ENCODE data around the gene POU2F1. TPM values are rescaled to one million over a fixed set of nuclear protein-coding genes. Genes with fewer than 3 reads are reported as not detected.

The POU2F1 gene
- total RNA-seq, 1 experiment from 2014 or later, result 25.0 TPM

DNA sequence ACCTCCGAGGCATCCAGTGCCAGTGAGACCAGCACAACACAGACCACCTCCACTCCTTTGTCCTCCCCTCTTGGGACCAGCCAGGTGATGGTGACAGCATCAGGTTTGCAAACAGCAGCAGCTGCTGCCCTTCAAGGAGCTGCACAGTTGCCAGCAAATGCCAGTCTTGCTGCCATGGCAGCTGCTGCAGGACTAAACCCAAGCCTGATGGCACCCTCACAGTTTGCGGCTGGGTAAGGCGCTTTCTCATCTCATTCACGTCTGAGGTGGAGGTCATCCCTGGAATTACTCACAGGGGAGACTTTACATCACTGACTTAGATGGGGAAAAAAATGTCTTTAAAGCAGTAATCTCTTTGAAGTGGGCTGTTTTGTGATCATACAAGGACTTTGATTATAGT lies 191.4 kb downstream of the POU2F1 start:
- no TSS peak for BruUV-seq (replicated peaks)
- CTCF ChIA-PET, result no interaction called here

DNA sequence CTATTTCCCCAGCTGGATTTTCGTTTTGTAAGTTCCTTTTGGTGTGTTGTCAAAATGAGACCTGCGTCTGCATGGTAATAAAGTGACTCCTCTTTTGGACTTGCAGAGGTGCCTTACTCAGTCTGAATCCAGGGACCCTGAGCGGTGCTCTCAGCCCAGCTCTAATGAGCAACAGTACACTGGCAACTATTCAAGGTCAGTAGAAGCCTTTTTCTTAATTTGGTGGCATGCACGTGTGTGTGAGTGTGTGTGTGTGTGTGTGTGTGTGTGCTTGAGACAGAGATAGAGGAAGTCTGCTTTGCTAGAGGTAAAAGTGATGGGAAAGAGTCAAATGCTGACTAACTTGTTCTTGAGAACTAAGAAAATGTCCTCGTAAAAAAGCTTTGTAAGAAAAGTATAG lies 192.2 kb downstream of the POU2F1 start:
- DNase-seq (ENCODE audit: low spot score), result no peak
- Histone ChIP-seq H3K27ac (ENCODE audit: low read depth, low read length, poor library complexity, severe bottlenecking) (no peak overlapping the region), H3K4me1 (ENCODE audit: insufficient read depth, low read length, poor library complexity, severe bottlenecking) (peaks cover 2% of the 10 kb centered on the region), H3K4me3 (ENCODE audit: low read depth, low read length, poor library complexity, severe bottlenecking) (no peak overlapping the region), H3K9me3 (ENCODE audit: low read depth, low read length, poor library complexity, severe bottlenecking) (no peaks in the 10 kb centered on the region), H3K27me3 (replicated peaks; ENCODE audit: insufficient read depth, low read depth, low read length, poor library complexity) (no peaks in the 10 kb centered on the region), H3K36me3 (ENCODE audit: insufficient read depth, low read length, poor library complexity, severe bottlenecking) (peaks cover 4% of the 10 kb centered on the region)
- ChIA-PET POLR2A (ENCODE audit: low non-redundant PET) (no interaction called here), CTCF (no interaction called here)
- intact Hi-C loops (cut with micrococcal nuclease; ENCODE audit: unreplicated experiment), result no loop called here
- TF ChIP-seq, protein P1, sequence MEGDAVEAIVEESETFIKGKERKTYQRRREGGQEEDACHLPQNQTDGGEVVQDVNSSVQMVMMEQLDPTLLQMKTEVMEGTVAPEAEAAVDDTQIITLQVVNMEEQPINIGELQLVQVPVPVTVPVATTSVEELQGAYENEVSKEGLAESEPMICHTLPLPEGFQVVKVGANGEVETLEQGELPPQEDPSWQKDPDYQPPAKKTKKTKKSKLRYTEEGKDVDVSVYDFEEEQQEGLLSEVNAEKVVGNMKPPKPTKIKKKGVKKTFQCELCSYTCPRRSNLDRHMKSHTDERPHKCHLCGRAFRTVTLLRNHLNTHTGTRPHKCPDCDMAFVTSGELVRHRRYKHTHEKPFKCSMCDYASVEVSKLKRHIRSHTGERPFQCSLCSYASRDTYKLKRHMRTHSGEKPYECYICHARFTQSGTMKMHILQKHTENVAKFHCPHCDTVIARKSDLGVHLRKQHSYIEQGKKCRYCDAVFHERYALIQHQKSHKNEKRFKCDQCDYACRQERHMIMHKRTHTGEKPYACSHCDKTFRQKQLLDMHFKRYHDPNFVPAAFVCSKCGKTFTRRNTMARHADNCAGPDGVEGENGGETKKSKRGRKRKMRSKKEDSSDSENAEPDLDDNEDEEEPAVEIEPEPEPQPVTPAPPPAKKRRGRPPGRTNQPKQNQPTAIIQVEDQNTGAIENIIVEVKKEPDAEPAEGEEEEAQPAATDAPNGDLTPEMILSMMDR (conservative IDR thresholded peaks at IDR 0.05; ENCODE audit: low read depth, low read length), result no peak
- TF ChIP-seq EZH2 (IDR thresholded peaks at IDR 0.05; ENCODE audit: borderline replicate concordance, low read depth, low read length, poor library complexity, severe bottlenecking), result no peak
- BruUV-seq (replicated peaks), result no TSS peak

More for the DNA sequence above, 191.4 kb downstream of the POU2F1 start:
- Histone ChIP-seq H3K36me3 (ENCODE audit: insufficient read depth, low read length, poor library complexity, severe bottlenecking) (peaks cover 4% of the 10 kb centered on the region), H3K27ac (ENCODE audit: low read depth, low read length, poor library complexity, severe bottlenecking) (no peak overlapping the region), H3K27me3 (replicated peaks; ENCODE audit: insufficient read depth, low read depth, low read length, poor library complexity) (no peaks in the 10 kb centered on the region), H3K4me3 (ENCODE audit: low read depth, low read length, poor library complexity, severe bottlenecking) (no peak overlapping the region), H3K4me1 (ENCODE audit: insufficient read depth, low read length, poor library complexity, severe bottlenecking) (no peaks in the 10 kb centered on the region), H3K9me3 (ENCODE audit: low read depth, low read length, poor library complexity, severe bottlenecking) (no peaks in the 10 kb centered on the region)
- intact Hi-C loops (cut with micrococcal nuclease; ENCODE audit: unreplicated experiment), result no loop called here
- POLR2A ChIA-PET (ENCODE audit: low non-redundant PET), result no interaction called here
- no peak for DNase-seq (ENCODE audit: low spot score)
- TF ChIP-seq EZH2 (IDR thresholded peaks at IDR 0.05; ENCODE audit: borderline replicate concordance, low read depth, low read length, poor library complexity, severe bottlenecking), result no peak
- TF ChIP-seq, protein P1 (conservative IDR thresholded peaks at IDR 0.05; ENCODE audit: low read depth, low read length), result no peak

DNA sequence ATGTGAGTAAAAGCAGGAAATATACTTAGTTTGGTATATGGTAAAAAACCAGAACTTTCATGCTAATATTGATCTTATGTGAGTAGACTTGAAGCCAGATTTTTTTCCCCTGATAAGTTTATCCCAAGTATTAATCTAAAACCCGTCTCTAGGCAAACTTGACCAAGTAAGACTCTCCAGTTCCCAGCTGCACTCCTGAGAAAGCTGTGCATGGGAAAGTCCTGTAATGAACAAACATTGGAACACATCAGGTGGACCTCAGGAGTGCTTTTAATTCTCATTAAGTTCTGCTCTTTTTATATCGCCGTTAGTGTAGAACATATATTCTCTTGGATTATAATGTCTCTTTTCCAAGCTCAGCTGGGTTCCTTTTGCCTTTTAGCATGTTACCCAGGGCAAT lies 192.6 kb downstream of the POU2F1 start:
- intact Hi-C loops (cut with micrococcal nuclease; ENCODE audit: unreplicated experiment), result no loop called here
- ChIA-PET CTCF (interaction anchor here (0.7 kb wide), 1 partner anchor 1225 kb away, joined by 4 read pairs; no protein-coding TSS in a partner anchor), POLR2A (ENCODE audit: low non-redundant PET) (no interaction called here)
- DNase-seq (ENCODE audit: low spot score), result no peak
- TF ChIP-seq EZH2 (IDR thresholded peaks at IDR 0.05; ENCODE audit: borderline replicate concordance, low read depth, low read length, poor library complexity, severe bottlenecking), result no peak
- TF ChIP-seq, protein P1 (conservative IDR thresholded peaks at IDR 0.05; ENCODE audit: low read depth, low read length), result no peak
- Histone ChIP-seq H3K9me3 (ENCODE audit: low read depth, low read length, poor library complexity, severe bottlenecking) (no peaks in the 10 kb centered on the region), H3K4me3 (ENCODE audit: low read depth, low read length, poor library complexity, severe bottlenecking) (no peak overlapping the region), H3K27ac (ENCODE audit: low read depth, low read length, poor library complexity, severe bottlenecking) (no peak overlapping the region), H3K27me3 (replicated peaks; ENCODE audit: insufficient read depth, low read depth, low read length, poor library complexity) (no peaks in the 10 kb centered on the region), H3K36me3 (ENCODE audit: insufficient read depth, low read length, poor library complexity, severe bottlenecking) (peaks cover 4% of the 10 kb centered on the region), H3K4me1 (ENCODE audit: insufficient read depth, low read length, poor library complexity, severe bottlenecking) (peaks cover 6% of the 10 kb centered on the region)
- no TSS peak for BruUV-seq (replicated peaks)
